Gastroesophageal sphincter (tissue), 4 donors: ENCODE data around the gene PDE6A. TPM values are rescaled to one million over a fixed set of nuclear protein-coding genes. Genes with fewer than 3 reads are reported as not detected.
A peak's percentile ranks its signal among the peaks of the same experiment; 100 is the strongest.

Experiments used
- ATAC-seq: fragments of 150-250 bp; one replicate; pipeline ENCODE4 v1.9.1; 2016; ENCODE audit warnings: mild to moderate bottlenecking, moderate library complexity
- H3K27ac ChIP-seq, 4 donors: fragments of 200-600 bp; sonication (generic) in 3 of 4; 1 replicate in 3 of 4; 2 replicates in 1 of 4; pipeline ENCODE4 v1.5.1; 2016 to 2019
- H3K27me3 ChIP-seq: fragments of 200-600 bp; sonication (generic); one replicate; pipeline ENCODE4 v1.5.1; 2019
- H3K36me3 ChIP-seq, 2 donors: fragments of 200-600 bp; sonication (generic); one replicate each; pipeline ENCODE4 v1.5.1; 2019; ENCODE audit warnings: control low read depth in 1 of 2
- H3K4me1 ChIP-seq, 3 donors: fragments of 200-600 bp; sonication (generic); 1 replicate in 2 of 3; 2 replicates in 1 of 3; pipeline ENCODE4 v1.5.1; 2016 to 2019; ENCODE audit warnings: control low read depth in 2 of 3
- H3K4me3 ChIP-seq, 2 donors: fragments of 200-600 bp; sonication (generic); one replicate each; pipeline ENCODE4 v1.5.1; 2019; ENCODE audit warnings: mild to moderate bottlenecking in 1 of 2, moderate library complexity in 1 of 2
- H3K9me3 ChIP-seq, 3 donors: fragments of 200-600 bp; sonication (generic); one replicate each; pipeline ENCODE4 v1.5.1; 2017 to 2019; ENCODE audit warnings: control low read depth in 2 of 3
- CTCF ChIP-seq, 4 experiments: fragments of 200-600 bp in 2 of 4; fragments of 450-650 bp in 2 of 4; sonication (generic) in 1 of 4; IDR thresholded peaks; one replicate each; pipeline ENCODE4 v1.5.1; 2017 to 2019; ENCODE audit warnings: antibody characterized with exemption in 4 of 4, mild to moderate bottlenecking in 2 of 4, moderate library complexity in 2 of 4
- EP300 ChIP-seq: sonication (generic); formaldehyde crosslinking; IDR thresholded peaks from one replicate; pipeline ENCODE4 v1.6.1; 2017; ENCODE audit warnings: antibody characterized with exemption, mild to moderate bottlenecking
- POLR2A ChIP-seq, 2 donors: fragments of 450-650 bp; IDR thresholded peaks; one replicate each; pipeline ENCODE4 v1.6.1; 2017; ENCODE audit warnings: antibody characterized with exemption in 2 of 2, mild to moderate bottlenecking in 2 of 2, moderate library complexity in 1 of 2
- POLR2AphosphoS5 ChIP-seq: sonication (generic); formaldehyde crosslinking; IDR thresholded peaks from one replicate; pipeline ENCODE4 v1.6.1; 2017; ENCODE audit warnings: antibody characterized with exemption
- WGBS, 2 donors: methylation state at CpG; one replicate each; pipeline ENCODE4 v1.1.5; 2018; ENCODE audit warnings: low coverage in 1 of 2; 5-methylcytosine and 5-hydroxymethylcytosine counted together
- total RNA-seq, 4 donors: library from RNA; depleted of rRNA; stranded (reverse); fragments of >200 nt; gene quantifications; one replicate each; pipeline ENCODE4 v1.1.0, GENCODE V29; 2016

The PDE6A gene
- total RNA-seq: under 1 TPM in 1 of 4 donors, not detected in 3; 0.05 TPM

GRCh38 chr5:149944666-149945065 lies at the start of gene PDE6A:
TSS of gene PDE6A (minus strand) at chr5:149944793. CDS start at chr5:149944673, 120 bp downstream.
- Histone ChIP-seq H3K27ac (no peak within 1 kb of the TSS), H3K36me3 (no peaks in the 10 kb centered on the region), H3K4me3 (no peak within 1 kb of the TSS), H3K27me3 (no peaks in the 10 kb centered on the region), H3K9me3 (no peaks in the 10 kb centered on the region), H3K4me1 (no peaks in the 10 kb centered on the region)
- ATAC-seq: no peak
- TF ChIP-seq POLR2A (IDR thresholded peaks at IDR 0.05) (no peak), POLR2AphosphoS5 (no peak), EP300 (no peak), CTCF (IDR thresholded peaks at IDR 0.05) (no peak)
- WGBS, 2 donors: no CpG with 5 or more reads among the region's 2 CpGs

GRCh38 chr5:149993471-149993870 lies 48.9 kb upstream of the PDE6A start:
- Histone ChIP-seq H3K27ac (no peak overlapping the region), H3K27me3 (no peaks in the 10 kb centered on the region), H3K9me3 (no peaks in the 10 kb centered on the region), H3K4me1 (no peaks in the 10 kb centered on the region), H3K36me3 (peaks cover 0 to 27% of the 10 kb centered on the region in 2 donors), H3K4me3 (no peak overlapping the region)
- 79 to 95% methylated on average over 2 of the region's 3 CpGs for WGBS, 2 donors
- TF ChIP-seq POLR2AphosphoS5 (no peak), EP300 (no peak), POLR2A (IDR thresholded peaks at IDR 0.05) (no peak), CTCF (IDR thresholded peaks at IDR 0.05) (no peak)
- no peak for ATAC-seq

- 61 to 67% methylated on average over 3 to 4 of the region's 4 CpGs for WGBS, 2 donors
- Histone ChIP-seq H3K27me3 (no peaks in the 10 kb centered on the region), H3K27ac (no peak overlapping the region), H3K4me3 (no peak overlapping the region), H3K36me3 (peaks cover 0 to 21% of the 10 kb centered on the region in 2 donors), H3K9me3 (no peaks in the 10 kb centered on the region), H3K4me1 (no peaks in the 10 kb centered on the region)
- peak; percentile 73 for ATAC-seq
- TF ChIP-seq CTCF (IDR thresholded peaks at IDR 0.05): peak; percentile 86 to 93 (median 88)
- TF ChIP-seq EP300: no peak
- no peak for TF ChIP-seq POLR2A (IDR thresholded peaks at IDR 0.05)
Observed at GRCh38 chr5:149990518-149991376, 46.2 kb upstream of the PDE6A start.

- no peaks in the 10 kb centered on the region for H3K27me3 ChIP-seq
- no peaks in the 10 kb centered on the region for H3K4me1 ChIP-seq
- H3K27ac ChIP-seq: no peak overlapping the region
- no peak for ATAC-seq
- TF ChIP-seq POLR2A (IDR thresholded peaks at IDR 0.05) (no peak), POLR2AphosphoS5 (no peak), CTCF (IDR thresholded peaks at IDR 0.05) (no peak), EP300 (no peak)
- 81 to 83% methylated on average over 3 to 5 of the region's 5 CpGs for WGBS, 2 donors
- peaks cover 0 to 3% of the 10 kb centered on the region in 2 donors for H3K36me3 ChIP-seq
- no peaks in the 10 kb centered on the region for H3K9me3 ChIP-seq
- no peak overlapping the region for H3K4me3 ChIP-seq
Observed at GRCh38 chr5:149988126-149988525, 43.5 kb upstream of the PDE6A start.

GRCh38 chr5:149982505-149982904 lies 37.9 kb upstream of the PDE6A start:
- H3K4me1 ChIP-seq: no peaks in the 10 kb centered on the region
- H3K27ac ChIP-seq: no peak overlapping the region
- no peak for ATAC-seq
- peaks cover 0 to 53% of the 10 kb centered on the region in 2 donors for H3K36me3 ChIP-seq
- TF ChIP-seq POLR2A (IDR thresholded peaks at IDR 0.05): no peak
- no peak for TF ChIP-seq CTCF (IDR thresholded peaks at IDR 0.05)
- no peak for TF ChIP-seq POLR2AphosphoS5
- TF ChIP-seq EP300: no peak
- H3K9me3 ChIP-seq: no peaks in the 10 kb centered on the region
- no peaks in the 10 kb centered on the region for H3K27me3 ChIP-seq
- no peak overlapping the region for H3K4me3 ChIP-seq
